IMR-90 (cell line): ENCODE results near the gene PRSS38.

Source experiments
- BHLHE40 ChIP-seq: fragments of 150-350 bp; IDR thresholded peaks from 2 replicates; pipeline ENCODE4 v1.6.1; 2016; ENCODE audit warnings: mild to moderate bottlenecking, low read depth, low read length
- CEBPB ChIP-seq: IDR thresholded peaks from 2 replicates; pipeline ENCODE4 v1.6.1; 2012; ENCODE audit warnings: low read depth, low read length, improper control_type of control experiment
- CHD1 ChIP-seq: IDR thresholded peaks from 2 replicates; pipeline ENCODE4 v1.6.1; 2012; ENCODE audit warnings: low read depth, low read length, improper control_type of control experiment
- CTCF ChIP-seq: conservative IDR thresholded peaks from 2 replicates; pipeline ENCODE4 v1.5.1; 2012; ENCODE audit warnings: mild to moderate bottlenecking, low read depth, low read length, improper control_type of control experiment
- ELK1 ChIP-seq: fragments of 150-350 bp; IDR thresholded peaks from 2 replicates; pipeline ENCODE4 v1.6.1; 2016; ENCODE audit warnings: low read depth, mild to moderate bottlenecking, low read length, moderate library complexity, borderline replicate concordance
- FOS ChIP-seq: fragments of 150-350 bp; IDR thresholded peaks from 2 replicates; pipeline ENCODE4 v1.6.1; 2016; ENCODE audit warnings: low read depth, low read length
- MAFK ChIP-seq: IDR thresholded peaks from 2 replicates; pipeline ENCODE4 v1.6.1; 2012; ENCODE audit warnings: low read depth, low read length, improper control_type of control experiment
- MAZ ChIP-seq: IDR thresholded peaks from 2 replicates; pipeline ENCODE4 v1.6.1; 2012; ENCODE audit warnings: low read depth, mild to moderate bottlenecking, low read length, improper control_type of control experiment, moderate library complexity, borderline replicate concordance
- POLR2A ChIP-seq: IDR thresholded peaks from 2 replicates; pipeline ENCODE4 v1.6.1; 2012; ENCODE audit warnings: mild to moderate bottlenecking, low read depth, low read length
- RAD21 ChIP-seq: IDR thresholded peaks from 2 replicates; pipeline ENCODE4 v1.6.1; 2012; ENCODE audit warnings: low read length, improper control_type of control experiment
- RCOR1 ChIP-seq: IDR thresholded peaks from 2 replicates; pipeline ENCODE4 v1.6.1; 2012; ENCODE audit warnings: mild to moderate bottlenecking, low read length, improper control_type of control experiment; ENCODE audit not compliant: insufficient replicate concordance
- RFX5 ChIP-seq: IDR thresholded peaks from 2 replicates; pipeline ENCODE4 v1.8.0; 2012; ENCODE audit warnings: low read depth, mild to moderate bottlenecking, low read length, moderate library complexity
- SMC3 ChIP-seq: fragments of 150-350 bp; IDR thresholded peaks from 2 replicates; pipeline ENCODE4 v1.6.1; 2016; ENCODE audit warnings: low read depth, mild to moderate bottlenecking, antibody characterized with exemption, low read length, moderate library complexity

GRCh38 chr1:227793948-227794816 is 21.3 kb upstream of the PRSS38 start:
- no peak for TF ChIP-seq CTCF
- TF ChIP-seq POLR2A = no peak
- TF ChIP-seq MAZ = peak; percentile 84; the same call in 1 of the 2 replicates
- TF ChIP-seq BHLHE40 = no peak
- no peak for TF ChIP-seq RFX5
- peak; percentile 37 for TF ChIP-seq RCOR1
- no peak for TF ChIP-seq CHD1
- TF ChIP-seq RAD21 = no peak
- TF ChIP-seq CEBPB = no peak
- TF ChIP-seq ELK1 = no peak
- no peak for TF ChIP-seq MAFK
- TF ChIP-seq FOS = no peak
- TF ChIP-seq SMC3 = no peak
